AG09309 (cell line): ENCODE measurements around the gene PLEKHA6.

Experiments
- DNase-seq: peaks from one replicate; pipeline ENCODE4 v3.0.0-alpha.2; 2010; ENCODE audit warnings: low read depth
- H3K4me3 ChIP-seq: 2 replicates; pipeline ENCODE4 v1.5.1; 2011; ENCODE audit warnings: mild to moderate bottlenecking, low read depth, low read length, moderate library complexity; ENCODE audit not compliant: control insufficient read depth
- CTCF ChIP-seq: IDR thresholded peaks from 2 replicates; pipeline ENCODE4 v1.5.1; 2011; ENCODE audit warnings: mild to moderate bottlenecking, low read depth, low read length, inconsistent platforms; ENCODE audit not compliant: insufficient read depth, control insufficient read depth; ENCODE audit errors: missing control alignments

Gene PLEKHA6

GRCh38 chr1:204230211-204230610 lies 129.5 kb downstream of the PLEKHA6 start:
- TF ChIP-seq CTCF, result no peak
- no peak for DNase-seq
- H3K4me3 ChIP-seq, result no peak overlapping the region

- TF ChIP-seq CTCF, result no peak
- DNase-seq, result no peak
- H3K4me3 ChIP-seq, result no peak overlapping the region
Observed at GRCh38 chr1:204228896-204229295, 130.8 kb downstream of the PLEKHA6 start.

GRCh38 chr1:204227996-204228785 lies 131.5 kb downstream of the PLEKHA6 start:
- H3K4me3 ChIP-seq, result no peak overlapping the region
- no peak for TF ChIP-seq CTCF
- DNase-seq, result no peak

GRCh38 chr1:204227351-204227750 lies 132.4 kb downstream of the PLEKHA6 start:
- no peak overlapping the region for H3K4me3 ChIP-seq
- no peak for TF ChIP-seq CTCF
- no peak for DNase-seq

- H3K4me3 ChIP-seq, result no peak overlapping the region
- DNase-seq, result no peak
- no peak for TF ChIP-seq CTCF
Observed at GRCh38 chr1:204225841-204226735, 133.6 kb downstream of the PLEKHA6 start.

- no peak overlapping the region for H3K4me3 ChIP-seq
- DNase-seq, result no peak
- no peak for TF ChIP-seq CTCF
Observed at GRCh38 chr1:204224655-204225054, 135.1 kb downstream of the PLEKHA6 start.
